Measurements from ENCODE around the gene MCM10.

MCM10 gene

GRCh38 chr10:13167568-13167967, 6.2 kb downstream of the MCM10 start:
- DNase-seq, result no peak

- DNase-seq, result no peak
These were observed 7.4 kb downstream of the MCM10 start for GRCh38 chr10:13168781-13169180.

GRCh38 chr10:13173616-13174015, 12.3 kb downstream of the MCM10 start:
- no peak for DNase-seq

- DNase-seq, result peak; percentile 32
These were observed 19.4 kb downstream of the MCM10 start for GRCh38 chr10:13180788-13181187.

GRCh38 chr10:13182424-13182823, 21.1 kb downstream of the MCM10 start:
- no peak for DNase-seq

- DNase-seq, result no peak
These were observed 22.3 kb downstream of the MCM10 start for GRCh38 chr10:13183625-13184024.

GRCh38 chr10:13184276-13184675, 22.9 kb downstream of the MCM10 start:
- DNase-seq, result no peak

- no peak for DNase-seq
These were observed 23.6 kb downstream of the MCM10 start for GRCh38 chr10:13184730-13185514.

- DNase-seq, result no peak
These were observed 25.8 kb downstream of the MCM10 start for GRCh38 chr10:13187135-13187534.

- no peak for DNase-seq
These were observed 27.2 kb downstream of the MCM10 start for GRCh38 chr10:13188593-13188992.

- DNase-seq, result no peak
These were observed 28.6 kb downstream of the MCM10 start for GRCh38 chr10:13189961-13190360.

GRCh38 chr10:13190816-13191215, 29.5 kb downstream of the MCM10 start:
- DNase-seq, result no peak

- DNase-seq, result no peak
These were observed 30.0 kb downstream of the MCM10 start for GRCh38 chr10:13191362-13191761.

- DNase-seq, result no peak
These were observed 32.3 kb downstream of the MCM10 start for GRCh38 chr10:13193637-13194036.

GRCh38 chr10:13195016-13195415, 33.7 kb downstream of the MCM10 start:
- DNase-seq, result no peak

- no peak for DNase-seq
These were observed 39.8 kb downstream of the MCM10 start for GRCh38 chr10:13201132-13201531.

GRCh38 chr10:13206091-13206490, 44.7 kb downstream of the MCM10 start:
- no peak for DNase-seq

- DNase-seq, result no peak
These were observed 45.4 kb downstream of the MCM10 start for GRCh38 chr10:13206546-13207443.

- no peak for DNase-seq
These were observed 51.8 kb downstream of the MCM10 start for GRCh38 chr10:13213163-13213562.

- DNase-seq, result no peak
These were observed 57.5 kb downstream of the MCM10 start for GRCh38 chr10:13218878-13219277.

GRCh38 chr10:13219685-13220670, 58.6 kb downstream of the MCM10 start:
- DNase-seq, result no peak

- DNase-seq, result no peak
These were observed 60.2 kb downstream of the MCM10 start for GRCh38 chr10:13221572-13221971.

- DNase-seq, result no peak
These were observed 60.8 kb downstream of the MCM10 start for GRCh38 chr10:13222151-13222550.

Measured in stimulated activated CD4-positive, alpha-beta T cell treated with anti-CD3 and anti-CD28 coated beads, Interleukin-1b, Interleukin-23, amount 100 ng/mL, for 48 hours (primary cell).